LNCAP (cell line): Measurements from ENCODE around the gene SP6.

Experiments
- TF ChIP-seq, protein P1 (sequence below): fragments of 450-650 bp; IDR thresholded peaks from 2 replicates; pipeline ENCODE4 v1.5.1; 2017; ENCODE audit warnings: mild to moderate bottlenecking

SP6 gene

DNA sequence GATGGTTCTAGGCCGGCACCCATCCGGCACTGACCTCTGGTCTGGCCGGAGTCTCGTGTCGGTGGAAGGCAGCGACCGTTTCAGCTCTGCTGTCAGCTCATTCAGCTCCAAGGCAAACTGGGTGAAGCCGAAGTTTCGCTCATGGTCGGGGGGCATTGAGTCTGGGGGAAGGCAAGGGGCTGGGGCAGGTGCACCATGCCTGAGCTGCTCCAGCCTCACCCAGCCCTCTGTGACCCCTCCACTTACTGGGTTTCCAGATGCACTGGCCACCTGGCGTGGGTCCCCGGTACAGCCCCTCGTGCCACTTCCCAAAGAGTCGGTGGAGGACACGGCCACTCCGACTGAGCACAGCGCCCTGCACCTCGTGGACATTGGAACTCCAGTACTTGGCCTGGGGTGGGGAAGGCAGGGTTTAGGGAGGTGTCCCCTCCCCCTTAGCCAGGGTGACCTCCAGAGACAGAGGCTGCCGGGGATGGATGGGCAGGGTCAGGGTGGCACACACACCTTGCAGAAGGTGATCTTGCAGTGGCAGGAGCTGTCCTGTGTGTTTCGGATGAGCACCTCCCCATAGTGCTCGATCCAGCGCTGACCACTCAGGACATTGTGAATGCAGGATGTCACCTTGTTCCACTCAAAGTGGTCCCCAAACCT lies 42.0 kb downstream of the SP6 start:
- TF ChIP-seq, protein P1, sequence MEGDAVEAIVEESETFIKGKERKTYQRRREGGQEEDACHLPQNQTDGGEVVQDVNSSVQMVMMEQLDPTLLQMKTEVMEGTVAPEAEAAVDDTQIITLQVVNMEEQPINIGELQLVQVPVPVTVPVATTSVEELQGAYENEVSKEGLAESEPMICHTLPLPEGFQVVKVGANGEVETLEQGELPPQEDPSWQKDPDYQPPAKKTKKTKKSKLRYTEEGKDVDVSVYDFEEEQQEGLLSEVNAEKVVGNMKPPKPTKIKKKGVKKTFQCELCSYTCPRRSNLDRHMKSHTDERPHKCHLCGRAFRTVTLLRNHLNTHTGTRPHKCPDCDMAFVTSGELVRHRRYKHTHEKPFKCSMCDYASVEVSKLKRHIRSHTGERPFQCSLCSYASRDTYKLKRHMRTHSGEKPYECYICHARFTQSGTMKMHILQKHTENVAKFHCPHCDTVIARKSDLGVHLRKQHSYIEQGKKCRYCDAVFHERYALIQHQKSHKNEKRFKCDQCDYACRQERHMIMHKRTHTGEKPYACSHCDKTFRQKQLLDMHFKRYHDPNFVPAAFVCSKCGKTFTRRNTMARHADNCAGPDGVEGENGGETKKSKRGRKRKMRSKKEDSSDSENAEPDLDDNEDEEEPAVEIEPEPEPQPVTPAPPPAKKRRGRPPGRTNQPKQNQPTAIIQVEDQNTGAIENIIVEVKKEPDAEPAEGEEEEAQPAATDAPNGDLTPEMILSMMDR = no peak

DNA sequence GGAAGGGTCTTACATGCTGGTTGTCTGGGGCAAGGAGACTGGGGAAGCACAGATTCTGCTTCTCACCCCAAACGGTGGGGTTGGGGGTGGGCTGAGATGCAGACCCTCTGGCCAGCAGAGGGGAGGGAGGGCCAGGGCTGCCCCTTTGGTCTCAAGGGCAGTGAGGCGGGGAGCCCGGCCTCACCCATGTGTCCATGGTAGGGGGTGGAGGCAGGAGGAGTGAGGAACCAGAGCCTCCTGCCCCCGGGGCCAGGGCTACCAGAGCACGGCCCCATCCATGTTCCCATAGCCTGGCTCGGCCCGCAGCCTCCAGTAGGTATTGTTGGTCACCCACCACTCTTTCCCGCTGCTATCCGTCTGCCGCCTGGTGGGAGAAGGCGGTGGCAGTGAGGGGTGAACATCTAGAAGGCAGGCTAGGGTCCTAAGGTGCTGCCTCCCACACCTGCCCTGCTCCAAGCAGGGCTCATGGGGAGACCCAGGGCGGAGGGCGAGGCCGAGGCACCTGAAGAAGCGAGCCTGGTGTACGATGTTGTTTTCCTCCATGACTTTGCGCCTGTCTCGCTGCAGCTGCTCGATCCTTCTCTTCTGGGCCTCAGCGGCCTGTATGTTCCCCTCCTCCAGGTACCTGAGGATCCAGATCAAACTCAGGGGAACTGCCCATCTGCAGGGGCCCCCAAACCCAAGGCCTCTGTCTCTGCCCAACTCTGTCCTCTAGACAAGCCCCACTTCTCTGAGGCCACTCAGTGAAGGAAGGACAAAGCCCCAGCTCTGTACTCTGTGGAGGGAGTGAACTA lies 42.7 kb downstream of the SP6 start:
- TF ChIP-seq, protein P1 = no peak

DNA sequence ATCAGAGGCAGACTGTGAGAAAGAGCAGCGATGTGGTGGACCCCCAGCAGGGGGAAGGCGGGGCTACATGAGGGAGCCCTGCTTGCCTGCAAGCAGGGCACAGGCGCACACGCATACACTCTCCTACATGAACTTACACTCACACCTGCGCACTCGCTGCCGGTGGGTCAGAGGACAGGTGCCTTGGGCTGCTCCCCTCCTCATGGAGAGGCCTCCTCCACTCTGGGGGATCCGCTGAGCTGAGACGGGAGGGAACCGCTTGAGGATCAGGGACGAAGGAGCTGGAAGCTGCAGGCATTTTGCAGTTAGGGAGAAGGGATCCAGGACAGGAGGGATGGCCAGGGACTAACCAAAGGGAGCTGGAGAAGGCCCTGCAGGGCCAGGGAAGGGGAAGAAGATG lies 43.5 kb downstream of the SP6 start:
- TF ChIP-seq, protein P1 = no peak

DNA sequence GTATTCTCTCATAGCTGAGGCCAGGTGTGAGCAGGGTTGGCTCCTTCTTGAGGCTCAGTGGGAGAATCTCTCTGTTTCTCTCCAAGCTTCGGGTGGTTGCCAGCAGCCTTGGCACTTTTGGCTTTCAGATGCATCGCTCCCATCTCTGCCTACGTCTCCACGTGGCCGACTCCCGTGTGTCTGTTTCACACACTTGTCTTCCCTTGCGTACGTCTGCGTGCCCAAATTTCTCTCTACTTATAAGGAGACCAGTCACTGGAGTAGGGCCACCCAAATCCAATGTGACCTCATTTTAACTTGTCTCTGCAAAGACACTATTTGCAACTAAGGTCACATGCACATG lies 44.1 kb downstream of the SP6 start:
- TF ChIP-seq, protein P1 = no peak

DNA sequence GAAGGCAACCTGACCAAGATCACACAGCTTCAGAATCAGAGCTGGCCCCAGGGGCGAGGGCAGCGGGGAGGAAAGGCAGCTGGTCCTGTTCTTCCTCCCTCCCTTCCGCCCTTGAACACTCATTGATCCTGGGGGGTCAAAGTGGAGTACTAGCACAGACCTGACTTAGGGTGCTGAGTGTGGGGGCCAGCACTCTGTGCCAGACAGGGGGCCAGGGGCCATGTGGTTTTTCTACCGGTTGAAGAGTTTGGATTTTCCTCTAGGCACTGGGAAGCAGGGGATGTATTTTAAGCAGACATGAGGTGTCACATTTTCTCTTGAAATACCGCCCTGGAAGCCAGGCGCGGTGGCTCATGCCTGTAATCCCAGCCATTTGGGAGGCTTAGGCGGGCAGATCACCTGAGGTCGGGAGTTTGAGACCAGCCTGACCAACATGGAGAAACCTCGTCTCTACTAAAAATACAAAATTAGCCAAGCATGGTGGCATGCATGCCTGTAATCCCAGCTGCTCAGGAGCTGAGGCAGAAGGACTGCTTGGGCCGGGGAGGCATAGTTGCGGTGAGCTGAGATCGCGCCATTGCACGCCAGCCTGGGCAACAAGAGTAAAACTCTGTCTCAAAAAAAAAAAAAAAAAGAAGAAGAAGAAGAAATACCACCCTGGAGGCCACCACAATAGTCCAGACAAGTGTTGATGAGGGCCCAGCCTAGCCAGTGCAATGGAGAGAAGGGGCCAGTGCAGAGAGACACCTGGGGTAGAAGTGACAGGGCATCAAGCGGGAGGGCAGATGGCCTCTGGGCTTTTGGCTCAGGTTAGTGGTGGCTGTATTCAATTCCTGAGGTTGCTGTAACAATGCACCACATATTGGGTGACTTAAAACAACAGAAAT lies 44.7 kb downstream of the SP6 start:
- TF ChIP-seq, protein P1 = no peak

DNA sequence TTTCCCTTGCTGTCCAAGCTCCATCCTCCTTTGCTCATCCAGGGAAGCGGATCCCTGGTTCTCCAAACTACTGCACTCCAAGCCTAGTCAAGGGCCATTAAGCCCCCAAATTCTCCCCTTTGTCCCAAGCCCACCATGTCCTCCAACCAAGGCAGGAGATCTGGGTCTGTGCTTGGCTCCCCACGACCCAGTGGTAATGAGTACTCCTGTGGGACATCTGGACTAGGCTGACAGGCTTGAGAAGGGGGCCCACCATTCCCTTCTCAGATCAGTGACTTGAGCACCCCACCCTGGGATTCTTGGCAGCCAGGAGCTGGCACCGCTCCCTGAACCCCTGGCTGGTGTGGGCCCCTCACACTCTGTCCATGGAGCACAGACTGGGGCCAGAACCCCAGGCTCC lies 46.5 kb downstream of the SP6 start:
- TF ChIP-seq, protein P1 = no peak

DNA sequence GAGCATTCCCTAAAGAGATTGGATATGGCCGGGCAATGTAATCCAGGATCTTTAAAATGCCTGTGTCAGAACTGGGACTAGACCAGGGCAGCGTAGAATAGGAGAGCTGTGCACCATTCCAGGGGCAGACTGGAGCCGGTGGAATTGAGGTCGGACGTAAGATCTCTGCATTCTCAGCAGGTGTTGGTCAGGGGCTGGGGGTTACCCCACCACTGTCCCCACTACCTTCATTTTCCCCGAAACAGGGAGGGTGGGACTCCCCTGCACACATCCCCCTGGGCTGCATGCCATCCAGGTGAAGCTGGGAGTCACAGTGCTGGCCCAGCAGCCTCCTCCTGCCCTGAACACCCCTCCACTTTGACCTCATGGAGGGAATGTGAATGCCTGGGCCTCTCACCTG lies 47.2 kb downstream of the SP6 start:
- TF ChIP-seq, protein P1 = no peak
